Stimulated activated effector memory CD8-positive, alpha-beta T cell treated with anti-CD3 and anti-CD28 coated beads, Interleukin-12 subunit alpha, Interleukin-12 subunit beta, amount 100 ng/mL, for 72 hours (primary cell): ENCODE results near the gene TIMM13.

Source experiments
- ATAC-seq: fragments of 150-1000 bp; cut with Tn5 transposase; 2 replicates; pipeline ENCODE4 v1.10.0; 2021
- DNase-seq, 2 donors: peaks; one replicate each; pipeline ENCODE4 v3.0.0; 2021 to 2022; ENCODE audit warnings: low spot score in 2 of 2
- H3K27ac Mint-ChIP-seq: one replicate; pipeline ENCODE4 v1.8.0; 2022; ENCODE audit warnings: mild to moderate bottlenecking, mixed read lengths
- H3K36me3 Mint-ChIP-seq: one replicate; pipeline ENCODE4 v1.8.0; 2022; ENCODE audit warnings: mild to moderate bottlenecking, mixed read lengths
- H3K4me1 Mint-ChIP-seq: one replicate; pipeline ENCODE4 v1.8.0; 2022; ENCODE audit warnings: mixed read lengths
- H3K4me3 Mint-ChIP-seq: one replicate; pipeline ENCODE4 v1.8.0; 2022; ENCODE audit warnings: mild to moderate bottlenecking, mixed read lengths
- H3K9me3 Mint-ChIP-seq: one replicate; pipeline ENCODE4 v1.8.0; 2022; ENCODE audit warnings: mixed read lengths

Gene TIMM13

GRCh38 chr19:2392366-2392765, 35.0 kb downstream of the TIMM13 start:
- Mint-ChIP-seq H3K9me3 (no peaks in the 10 kb centered on the region), H3K36me3 (no peaks in the 10 kb centered on the region), H3K4me1 (peaks cover 6% of the 10 kb centered on the region), H3K4me3 (no peak overlapping the region), H3K27ac (no peak overlapping the region)
- no peak for DNase-seq
- no peak for ATAC-seq

DNA sequence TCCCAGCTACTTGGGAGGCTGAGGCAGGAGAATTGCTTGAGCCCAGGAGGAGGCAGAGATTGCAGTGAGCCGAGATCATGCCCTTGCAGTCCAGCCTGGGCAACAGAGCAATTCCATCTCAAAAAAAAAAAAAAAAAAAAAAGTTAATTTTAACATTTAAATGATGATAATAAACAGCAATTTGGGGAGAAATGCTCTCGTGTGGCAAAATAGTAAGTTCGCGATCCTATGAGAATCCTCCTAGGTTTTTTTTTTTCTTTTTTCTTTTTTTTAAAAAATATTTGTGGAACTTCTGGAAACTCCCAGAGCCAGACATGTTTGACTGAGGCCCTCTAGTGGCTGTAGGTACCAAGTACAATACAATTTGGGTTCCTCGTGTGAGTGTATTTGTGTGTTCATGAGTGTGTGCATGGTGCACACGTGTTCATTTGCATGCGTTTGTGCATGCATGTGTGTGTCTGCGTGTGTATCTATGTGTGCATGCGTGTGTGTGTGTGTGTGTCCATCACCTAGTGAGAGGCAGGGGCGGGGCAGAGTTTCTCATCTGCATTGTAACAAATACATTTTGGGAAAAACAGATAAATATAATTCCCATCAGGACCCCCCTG, 36.2 kb downstream of the TIMM13 start:
- DNase-seq = peak in 1 of 2 donors; percentile 53
- Mint-ChIP-seq H3K4me3 (no peak overlapping the region), H3K36me3 (no peaks in the 10 kb centered on the region), H3K9me3 (no peaks in the 10 kb centered on the region), H3K27ac (no peak overlapping the region), H3K4me1 (peaks cover 6% of the 10 kb centered on the region)
- peak; percentile 56 for ATAC-seq

GRCh38 chr19:2389594-2389993, 37.8 kb downstream of the TIMM13 start:
- peaks cover 6% of the 10 kb centered on the region for H3K4me1 Mint-ChIP-seq
- no peak for ATAC-seq
- DNase-seq = no peak
- no peak overlapping the region for H3K4me3 Mint-ChIP-seq
- no peaks in the 10 kb centered on the region for H3K9me3 Mint-ChIP-seq
- no peaks in the 10 kb centered on the region for H3K36me3 Mint-ChIP-seq
- H3K27ac Mint-ChIP-seq = no peak overlapping the region

- no peak overlapping the region for H3K4me3 Mint-ChIP-seq
- H3K36me3 Mint-ChIP-seq = no peaks in the 10 kb centered on the region
- DNase-seq (no peak), ATAC-seq (no peak)
- peak overlapping the region; percentile 48 for H3K27ac Mint-ChIP-seq
- H3K4me1 Mint-ChIP-seq = peaks cover 6% of the 10 kb centered on the region
- H3K9me3 Mint-ChIP-seq = no peaks in the 10 kb centered on the region
These were observed 39.8 kb downstream of the TIMM13 start for GRCh38 chr19:2387367-2388288.

- ATAC-seq (no peak), DNase-seq (no peak)
- no peaks in the 10 kb centered on the region for H3K36me3 Mint-ChIP-seq
- no peak overlapping the region for H3K4me3 Mint-ChIP-seq
- peaks cover 3% of the 10 kb centered on the region for H3K9me3 Mint-ChIP-seq
- H3K27ac Mint-ChIP-seq = no peak overlapping the region
- no peaks in the 10 kb centered on the region for H3K4me1 Mint-ChIP-seq
These were observed 42.2 kb downstream of the TIMM13 start for GRCh38 chr19:2385053-2385721.

- H3K27ac Mint-ChIP-seq = no peak overlapping the region
- H3K36me3 Mint-ChIP-seq = no peaks in the 10 kb centered on the region
- peaks cover 2% of the 10 kb centered on the region for H3K4me1 Mint-ChIP-seq
- H3K4me3 Mint-ChIP-seq = no peak overlapping the region
- ATAC-seq (no peak), DNase-seq (no peak)
- peaks cover 7% of the 10 kb centered on the region for H3K9me3 Mint-ChIP-seq
These were observed 44.7 kb downstream of the TIMM13 start for GRCh38 chr19:2382530-2383222.

GRCh38 chr19:2381148-2381820, 46.1 kb downstream of the TIMM13 start:
- DNase-seq (no peak), ATAC-seq (no peak)
- Mint-ChIP-seq H3K4me3 (no peak overlapping the region), H3K9me3 (peaks cover 7% of the 10 kb centered on the region), H3K36me3 (no peaks in the 10 kb centered on the region), H3K27ac (no peak overlapping the region), H3K4me1 (peaks cover 6% of the 10 kb centered on the region)

DNA sequence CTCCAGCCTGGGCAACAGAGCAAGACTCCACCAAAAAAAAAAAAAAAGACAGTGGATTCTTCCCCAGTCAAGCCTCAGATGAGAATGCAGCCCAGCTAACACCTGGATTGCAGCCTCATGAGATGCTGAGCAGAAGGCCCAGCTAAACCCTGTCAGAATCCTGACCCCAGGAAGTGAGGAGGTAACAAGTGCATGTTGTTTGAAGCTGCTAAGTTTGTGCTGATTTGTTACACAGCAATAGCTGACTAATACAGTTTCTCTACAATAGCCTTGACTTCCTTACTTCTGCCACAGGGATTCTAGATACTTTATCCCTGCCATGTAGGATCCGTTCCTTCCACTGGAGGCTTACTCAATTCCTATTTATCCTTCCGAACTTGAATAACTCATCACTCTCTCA, 46.8 kb downstream of the TIMM13 start:
- DNase-seq (no peak), ATAC-seq (no peak)
- H3K4me3 Mint-ChIP-seq = no peak overlapping the region
- H3K27ac Mint-ChIP-seq = no peak overlapping the region
- H3K9me3 Mint-ChIP-seq = peaks cover 7% of the 10 kb centered on the region
- peaks cover 6% of the 10 kb centered on the region for H3K4me1 Mint-ChIP-seq
- H3K36me3 Mint-ChIP-seq = no peaks in the 10 kb centered on the region

DNA sequence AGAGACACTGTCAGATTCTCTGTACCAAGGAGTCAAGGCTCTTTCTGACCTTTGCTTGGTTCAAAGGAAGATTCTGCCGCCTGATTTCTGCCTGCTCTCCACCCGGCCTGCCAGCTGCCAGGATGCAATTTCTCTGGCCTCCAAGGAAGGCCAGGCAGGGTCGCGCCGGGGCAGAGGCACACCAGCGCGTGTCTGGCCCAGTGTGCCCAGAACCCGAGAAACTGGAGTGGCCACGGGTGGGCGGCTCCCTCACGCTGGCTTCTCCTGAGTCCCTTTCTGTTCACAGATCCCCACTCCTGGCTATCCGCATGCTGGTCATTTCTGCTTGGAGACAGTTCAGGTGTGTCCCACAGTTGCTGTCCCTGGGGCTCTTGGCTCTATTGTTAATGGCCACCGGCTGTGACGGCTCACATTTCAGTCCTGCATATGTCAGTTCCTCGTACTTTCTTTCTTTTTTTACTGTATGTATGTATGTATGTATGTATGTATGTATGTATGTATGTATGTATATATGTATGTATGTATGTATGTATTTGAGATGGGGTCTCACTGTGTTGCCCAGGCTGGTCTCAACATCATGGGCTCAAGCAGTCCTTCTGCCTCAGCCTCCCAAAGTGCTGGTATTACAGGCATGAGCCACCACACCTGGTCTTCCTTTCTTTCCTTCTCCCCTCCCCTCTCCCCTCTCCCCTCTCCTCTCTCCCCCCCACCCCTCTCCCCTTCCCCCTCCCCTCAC, 50.4 kb downstream of the TIMM13 start:
- peak overlapping the region; percentile 61 for H3K27ac Mint-ChIP-seq
- ATAC-seq (peak; percentile 13), DNase-seq (no peak)
- peaks cover 6% of the 10 kb centered on the region for H3K4me1 Mint-ChIP-seq
- H3K9me3 Mint-ChIP-seq = peaks cover 7% of the 10 kb centered on the region
- H3K4me3 Mint-ChIP-seq = no peak overlapping the region
- no peaks in the 10 kb centered on the region for H3K36me3 Mint-ChIP-seq
